H1 (cell line): ENCODE measurements around the gene ATG2B. TPM values are rescaled to one million over a fixed set of nuclear protein-coding genes. Genes with fewer than 3 reads are reported as not detected.

Source experiments
- CTCF ChIA-PET: fragments of 300-600 bp; sonication (Branson Sonifier 250); formaldehyde crosslinking; loops from one replicate; lab custom pipeline; 2021; ENCODE audit not compliant: partially characterized antibody; lab: Charles Lee
- POLR2A ChIA-PET: fragments of 300-600 bp; sonication (Branson Sonifier 250); formaldehyde crosslinking; loops from one replicate; lab custom pipeline; 2021; ENCODE audit warnings: inconsistent platforms; ENCODE audit not compliant: partially characterized antibody; lab: Charles Lee
- DNase-seq, 2 experiments: peaks; one replicate each; pipeline versions ENCODE4 v3.0.0 to v3.0.0-alpha.2; 2010 to 2022; ENCODE audit warnings: low spot score in 2 of 2, low read depth in 1 of 2, mixed read lengths in 1 of 2
- FAIRE-seq: peaks from 2 replicates; lab custom pipeline; 2011; peaks lifted over from hg19 to GRCh38; lab: Jason Lieb, UNC
- H2AFZ ChIP-seq: 2 replicates; pipeline ENCODE4 v1.8.1; 2012; ENCODE audit warnings: low read length, inconsistent platforms
- H2AK5ac ChIP-seq: 2 replicates; pipeline ENCODE4 v1.6.1; 2013; ENCODE audit warnings: low read depth, low read length
- H2BK120ac ChIP-seq: replicated peaks from 2 replicates; pipeline ENCODE3; 2013; ENCODE audit warnings: low read depth, low read length, inconsistent platforms
- H2BK12ac ChIP-seq: 2 replicates; pipeline ENCODE4 v1.6.1; 2013; ENCODE audit warnings: low read depth, low read length
- H2BK15ac ChIP-seq: 2 replicates; pipeline ENCODE4 v1.6.1; 2013; ENCODE audit warnings: low read length
- H2BK20ac ChIP-seq: 2 replicates; pipeline ENCODE4 v1.6.1; 2013; ENCODE audit warnings: low read length
- H2BK5ac ChIP-seq: 2 replicates; pipeline ENCODE4 v1.6.1; 2013; ENCODE audit warnings: low read depth, low read length
- H3K14ac ChIP-seq: 2 replicates; pipeline ENCODE4 v1.6.1; 2013; ENCODE audit warnings: inconsistent platforms; ENCODE audit not compliant: insufficient read length
- H3K18ac ChIP-seq: 2 replicates; pipeline ENCODE4 v1.6.1; 2013; ENCODE audit warnings: low read length; ENCODE audit errors: extremely low read depth
- H3K23ac ChIP-seq: 2 replicates; pipeline ENCODE4 v1.6.1; 2013; ENCODE audit warnings: inconsistent platforms; ENCODE audit not compliant: insufficient read length
- H3K23me2 ChIP-seq: 2 replicates; pipeline ENCODE4 v1.6.1; 2013; ENCODE audit warnings: low read depth, low read length
- H3K27ac ChIP-seq: 2 replicates; pipeline ENCODE4 v1.6.1; 2011; ENCODE audit warnings: low read depth, low read length, inconsistent platforms
- H3K27me3 ChIP-seq, 4 experiments: replicated peaks in 1 of 4; 1 replicate in 1 of 4; 2 replicates in 3 of 4; pipeline versions ENCODE4 v1.6.1 to v1.8.1; 2011 to 2013; ENCODE audit warnings: low read length in 3 of 4, mild to moderate bottlenecking in 3 of 4, inconsistent platforms in 2 of 4, mixed read lengths in 2 of 4, moderate library complexity in 1 of 4; ENCODE audit not compliant: control insufficient read depth in 3 of 4, insufficient read depth in 3 of 4; ENCODE audit errors: extremely low read depth in 1 of 4
- H3K36me3 ChIP-seq, 4 experiments: 2 replicates each; pipeline versions ENCODE4 v1.6.1 to v1.8.1; 2011 to 2013; ENCODE audit warnings: mild to moderate bottlenecking in 4 of 4, low read length in 3 of 4, moderate library complexity in 2 of 4, control low read depth in 1 of 4, inconsistent platforms in 1 of 4; ENCODE audit not compliant: insufficient read depth in 4 of 4, control insufficient read depth in 2 of 4
- H3K4ac ChIP-seq: replicated peaks from 2 replicates; pipeline ENCODE3; 2013; ENCODE audit warnings: low read length, low read depth, mixed read lengths, inconsistent platforms; ENCODE audit not compliant: insufficient read length
- H3K4me1 ChIP-seq, 4 experiments: replicated peaks in 1 of 4; 1 replicate in 1 of 4; 2 replicates in 3 of 4; pipeline versions ENCODE4 v1.6.1 to v1.8.1; 2011 to 2013; ENCODE audit warnings: low read length in 3 of 4, inconsistent platforms in 2 of 4, mixed read lengths in 1 of 4; ENCODE audit not compliant: insufficient read depth in 4 of 4, control insufficient read depth in 3 of 4
- H3K4me2 ChIP-seq, 2 experiments: 2 replicates each; pipeline versions ENCODE4 v1.6.1 to v1.8.1; 2011 to 2013; ENCODE audit warnings: low read depth in 2 of 2, low read length in 2 of 2, control low read depth in 1 of 2, inconsistent platforms in 1 of 2, mild to moderate bottlenecking in 1 of 2; ENCODE audit not compliant: insufficient read depth in 1 of 2
- H3K4me3 ChIP-seq, 4 experiments: fragments of 200-600, 300-600 bp in 1 of 4; sonication (generic), shearing (Covaris generic), sonication (Bioruptor Twin) in 1 of 4; 2 replicates each; pipeline versions ENCODE4 v1.5.1 to v1.8.1; 2011 to 2016; ENCODE audit warnings: low read length in 4 of 4, low read depth in 3 of 4, control low read depth in 2 of 4, inconsistent platforms in 2 of 4, mild to moderate bottlenecking in 2 of 4, mixed read lengths in 1 of 4, moderate library complexity in 1 of 4; ENCODE audit not compliant: insufficient read depth in 2 of 4; ENCODE audit errors: extremely low read depth in 1 of 4
- H3K56ac ChIP-seq: replicated peaks from 2 replicates; pipeline ENCODE3; 2013; ENCODE audit warnings: low read depth, mild to moderate bottlenecking, mixed read lengths, low read length, inconsistent platforms; ENCODE audit not compliant: insufficient read length
- H3K79me1 ChIP-seq: 2 replicates; pipeline ENCODE4 v1.6.1; 2013; ENCODE audit warnings: low read depth, low read length, control low read depth
- H3K79me2 ChIP-seq, 2 experiments: 2 replicates each; pipeline versions ENCODE4 v1.6.1 to v1.8.1; 2012 to 2013; ENCODE audit warnings: low read length in 2 of 2, mild to moderate bottlenecking in 2 of 2, inconsistent platforms in 1 of 2; ENCODE audit not compliant: insufficient read depth in 2 of 2, control insufficient read depth in 1 of 2
- H3K9ac ChIP-seq, 4 experiments: replicated peaks in 1 of 4; 1 replicate in 1 of 4; 2 replicates in 3 of 4; pipeline versions ENCODE4 v1.6.1 to v1.8.1; 2011 to 2013; ENCODE audit warnings: low read depth in 3 of 4, low read length in 3 of 4, control low read depth in 2 of 4, mild to moderate bottlenecking in 2 of 4, moderate library complexity in 2 of 4, inconsistent platforms in 1 of 4; ENCODE audit errors: extremely low read depth in 1 of 4
- H3K9me3 ChIP-seq, 2 experiments: 2 replicates each; pipeline versions ENCODE4 v1.6.1 to v1.8.1; 2012 to 2013; ENCODE audit warnings: mild to moderate bottlenecking in 2 of 2, moderate library complexity in 2 of 2, control low read depth in 1 of 2, inconsistent platforms in 1 of 2, low read depth in 1 of 2, low read length in 1 of 2, mixed read lengths in 1 of 2; ENCODE audit not compliant: insufficient read depth in 2 of 2
- H4K20me1 ChIP-seq, 2 experiments: replicated peaks in 1 of 2; 2 replicates each; pipeline versions ENCODE3 to v1.8.1; 2011 to 2013; ENCODE audit warnings: inconsistent platforms in 2 of 2, low read length in 2 of 2, mild to moderate bottlenecking in 1 of 2; ENCODE audit not compliant: insufficient read depth in 2 of 2, control insufficient read depth in 1 of 2
- H4K5ac ChIP-seq: 2 replicates; pipeline ENCODE4 v1.6.1; 2013; ENCODE audit warnings: low read length, low read depth, mixed read lengths, inconsistent platforms; ENCODE audit not compliant: insufficient read length
- H4K8ac ChIP-seq: 2 replicates; pipeline ENCODE4 v1.8.0; 2013; ENCODE audit warnings: mild to moderate bottlenecking, moderate library complexity, low read length, inconsistent platforms; ENCODE audit not compliant: insufficient read depth; ENCODE audit errors: extremely low read depth
- H4K91ac ChIP-seq: replicated peaks from 2 replicates; pipeline ENCODE3; 2013; ENCODE audit warnings: low read length, mixed read lengths, inconsistent platforms; ENCODE audit not compliant: insufficient read length
- WGBS, 2 experiments: shearing (Covaris generic) in 1 of 2; methylation state at CpG; one replicate each; pipeline versions ENCODE4 v1.1.6 to v1.1.7; 2013 to 2015; ENCODE audit warnings: low lambda C conversion rate in 2 of 2, mixed read lengths in 2 of 2, inconsistent platforms in 1 of 2, low coverage in 1 of 2, missing lambda C conversion rate in 1 of 2; ENCODE audit not compliant: insufficient replicate concordance in 2 of 2, insufficient coverage in 1 of 2, insufficient read length in 1 of 2; ENCODE audit errors: extremely low coverage in 1 of 2, missing lambda C conversion rate in 1 of 2; 5-methylcytosine and 5-hydroxymethylcytosine counted together
- polyA plus RNA-seq, 7 experiments: library from polyadenylated mRNA; depleted of rRNA in 3 of 7; stranded (reverse) in 5 of 7; unstranded in 2 of 7; fragments of >200 nt in 5 of 7; fragments of 200-250 nt in 2 of 7; gene quantifications; 1 replicate in 5 of 7; 2 replicates in 1 of 7; 4 replicates in 1 of 7; pipeline versions ENCODE4 v1.2.1 to v1.2.3, GENCODE V29; 2011 to 2013; ENCODE audit warnings: missing spikeins in 2 of 7, mixed read lengths in 2 of 7
- total RNA-seq: library from RNA; stranded (reverse); fragmentation: NEBNext Ultra II Directional; extraction: Animal tissue kit (Norgen Biotek cat#: 25700); gene quantifications from 2 replicates; pipeline ENCODE4 v1.2.1, GENCODE V29; 2021
- TF ChIP-seq, protein P1 (sequence below), 3 experiments: IDR thresholded peaks; 1 replicate in 2 of 3; 2 replicates in 1 of 3; pipeline versions ENCODE4 v1.5.1 to v1.6.1; 2011; ENCODE audit warnings: low read length in 3 of 3, mild to moderate bottlenecking in 3 of 3, inconsistent platforms in 2 of 3, low read depth in 1 of 3, moderate library complexity in 1 of 3; ENCODE audit not compliant: insufficient read depth in 1 of 3; ENCODE audit errors: control extremely low read depth in 1 of 3
- TF ChIP-seq, protein P2 (sequence below): IDR thresholded peaks from 2 replicates; pipeline ENCODE4 v1.6.1; 2012; ENCODE audit warnings: low read length, inconsistent platforms

Gene ATG2B
- total and polyA plus RNA-seq, 2 of the 8 experiments (the other 6 are each of a cell fraction or from before 2014, with no cell fraction given), result 4.6 to 14.4 TPM

DNA sequence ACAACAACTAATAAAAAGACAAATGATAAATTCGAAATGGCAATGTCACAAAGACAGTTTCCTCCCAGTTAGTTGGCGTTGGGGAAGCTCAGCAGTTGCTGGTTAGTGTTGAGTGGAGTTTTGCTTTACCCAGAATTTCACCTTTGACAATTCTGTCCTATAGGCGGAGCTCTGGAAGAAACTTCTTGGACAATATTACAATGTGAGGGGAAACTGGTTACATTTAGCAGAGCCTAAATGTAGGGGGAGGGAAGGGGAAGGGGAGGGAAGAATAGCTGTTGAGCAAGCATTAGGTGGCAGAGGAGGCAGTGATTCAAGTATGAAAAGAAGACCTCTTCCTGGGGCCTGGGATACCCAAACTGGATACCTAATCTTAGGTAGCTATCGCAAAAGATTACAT, 55.7 kb downstream of the ATG2B start:
- DNase-seq (no peak), FAIRE-seq (peak; percentile 50)
- Histone ChIP-seq H3K23ac (no peak overlapping the region), H3K79me2 (no peaks in the 10 kb centered on the region), H2BK120ac (no peak overlapping the region), H3K56ac (no peak overlapping the region), H4K20me1 (no peaks in the 10 kb centered on the region), H3K79me1 (no peaks in the 10 kb centered on the region), H2AFZ (no peak overlapping the region), H3K27me3 (peaks cover 0 to 1% (median 0%) of the 10 kb centered on the region in 4 experiments; a peak in 1 of 7 replicates), H4K8ac (no peak overlapping the region), H3K18ac (no peak overlapping the region), H3K23me2 (no peaks in the 10 kb centered on the region; the same call in 1 of the 2 replicates), H3K9ac (no peak overlapping the region), H3K4me3 (no peak overlapping the region), H2BK5ac (no peak overlapping the region), H4K91ac (no peak overlapping the region), H2BK12ac (no peak overlapping the region), H3K14ac (no peak overlapping the region), H3K27ac (no peak overlapping the region), H2BK15ac (no peak overlapping the region), H3K4me1 (no peaks in the 10 kb centered on the region), H2BK20ac (no peak overlapping the region), H4K5ac (no peak overlapping the region), H3K9me3 (no peaks in the 10 kb centered on the region), H3K4me2 (no peak overlapping the region), H3K36me3 (peaks cover 5 to 20% (median 15%) of the 10 kb centered on the region in 4 experiments; a peak in 7 of 8 replicates), H2AK5ac (no peak overlapping the region), H3K4ac (no peak overlapping the region)
- TF ChIP-seq, protein P1, sequence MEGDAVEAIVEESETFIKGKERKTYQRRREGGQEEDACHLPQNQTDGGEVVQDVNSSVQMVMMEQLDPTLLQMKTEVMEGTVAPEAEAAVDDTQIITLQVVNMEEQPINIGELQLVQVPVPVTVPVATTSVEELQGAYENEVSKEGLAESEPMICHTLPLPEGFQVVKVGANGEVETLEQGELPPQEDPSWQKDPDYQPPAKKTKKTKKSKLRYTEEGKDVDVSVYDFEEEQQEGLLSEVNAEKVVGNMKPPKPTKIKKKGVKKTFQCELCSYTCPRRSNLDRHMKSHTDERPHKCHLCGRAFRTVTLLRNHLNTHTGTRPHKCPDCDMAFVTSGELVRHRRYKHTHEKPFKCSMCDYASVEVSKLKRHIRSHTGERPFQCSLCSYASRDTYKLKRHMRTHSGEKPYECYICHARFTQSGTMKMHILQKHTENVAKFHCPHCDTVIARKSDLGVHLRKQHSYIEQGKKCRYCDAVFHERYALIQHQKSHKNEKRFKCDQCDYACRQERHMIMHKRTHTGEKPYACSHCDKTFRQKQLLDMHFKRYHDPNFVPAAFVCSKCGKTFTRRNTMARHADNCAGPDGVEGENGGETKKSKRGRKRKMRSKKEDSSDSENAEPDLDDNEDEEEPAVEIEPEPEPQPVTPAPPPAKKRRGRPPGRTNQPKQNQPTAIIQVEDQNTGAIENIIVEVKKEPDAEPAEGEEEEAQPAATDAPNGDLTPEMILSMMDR (IDR thresholded peaks at IDR 0.05; ENCODE audit: control extremely low read depth in 1 of 3, insufficient read depth in 1 of 3, low read depth in 1 of 3, low read length in 3 of 3), result peak in 1 of 3 experiments; percentile 9; a peak in 1 of 4 replicates
- TF ChIP-seq, protein P2, sequence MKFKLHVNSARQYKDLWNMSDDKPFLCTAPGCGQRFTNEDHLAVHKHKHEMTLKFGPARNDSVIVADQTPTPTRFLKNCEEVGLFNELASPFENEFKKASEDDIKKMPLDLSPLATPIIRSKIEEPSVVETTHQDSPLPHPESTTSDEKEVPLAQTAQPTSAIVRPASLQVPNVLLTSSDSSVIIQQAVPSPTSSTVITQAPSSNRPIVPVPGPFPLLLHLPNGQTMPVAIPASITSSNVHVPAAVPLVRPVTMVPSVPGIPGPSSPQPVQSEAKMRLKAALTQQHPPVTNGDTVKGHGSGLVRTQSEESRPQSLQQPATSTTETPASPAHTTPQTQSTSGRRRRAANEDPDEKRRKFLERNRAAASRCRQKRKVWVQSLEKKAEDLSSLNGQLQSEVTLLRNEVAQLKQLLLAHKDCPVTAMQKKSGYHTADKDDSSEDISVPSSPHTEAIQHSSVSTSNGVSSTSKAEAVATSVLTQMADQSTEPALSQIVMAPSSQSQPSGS, result no peak
- ChIA-PET POLR2A (no interaction called here), CTCF (interaction anchor here (0.7 to 2.4 kb wide), 10 partner anchors 11 to 746 kb away, joined by 3 to 10 read pairs (median 3); no protein-coding TSS in a partner anchor)
- WGBS, 2 experiments, result 84% methylated on average over 4 of the region's 4 CpGs; no CpG with 5 or more reads in 1 of the 2 experiments
